Kidney (tissue), 14 donors: ENCODE results near the gene ACBD5. TPM values are rescaled to one million over a fixed set of nuclear protein-coding genes. Genes with fewer than 3 reads are reported as not detected.

ENCODE experiments used
- DNase-seq, 5 donors: peaks; one replicate each; pipeline ENCODE4 v3.0.0-alpha.2; 2013 to 2020
- FAIRE-seq: peaks from 2 replicates; lab custom pipeline; 2012; peaks lifted over from hg19 to GRCh38; lab: Jason Lieb, UNC
- H3K27ac ChIP-seq, 2 donors: one replicate each; pipeline ENCODE4 v1.7.0; 2013; ENCODE audit warnings: low read depth in 2 of 2, low read length in 2 of 2, inconsistent platforms in 1 of 2
- H3K27me3 ChIP-seq: one replicate; pipeline ENCODE4 v1.7.1; 2013; ENCODE audit warnings: low read length, inconsistent platforms; ENCODE audit not compliant: control insufficient read depth, insufficient read depth
- H3K36me3 ChIP-seq, 3 donors: one replicate each; pipeline versions ENCODE4 v1.7.0 to v1.7.1; 2013; ENCODE audit warnings: low read length in 3 of 3, control low read depth in 1 of 3, inconsistent platforms in 1 of 3; ENCODE audit not compliant: insufficient read depth in 3 of 3, control insufficient read depth in 2 of 3
- H3K4me1 ChIP-seq, 3 donors: one replicate each; pipeline versions ENCODE4 v1.7.0 to v1.7.1; 2013; ENCODE audit warnings: low read length in 3 of 3, inconsistent platforms in 1 of 3, low read depth in 1 of 3; ENCODE audit not compliant: control insufficient read depth in 2 of 3, insufficient read depth in 2 of 3
- H3K4me3 ChIP-seq, 3 donors: one replicate each; pipeline versions ENCODE4 v1.7.0 to v1.8.1; 2013; ENCODE audit warnings: low read length in 3 of 3, control low read depth in 1 of 3, inconsistent platforms in 1 of 3
- H3K9ac ChIP-seq, 3 donors: one replicate each; pipeline versions ENCODE4 v1.7.0 to v1.7.1; 2013; ENCODE audit warnings: low read length in 3 of 3, control low read depth in 1 of 3, inconsistent platforms in 1 of 3
- H3K9me3 ChIP-seq, 3 donors: one replicate each; pipeline versions ENCODE4 v1.7.0 to v1.7.1; 2013; ENCODE audit warnings: low read length in 3 of 3, control low read depth in 1 of 3, inconsistent platforms in 1 of 3; ENCODE audit not compliant: control insufficient read depth in 2 of 3, insufficient read depth in 1 of 3
- CTCF ChIP-seq: IDR thresholded peaks from 3 replicates; pipeline ENCODE4 v1.5.1; 2012; ENCODE audit warnings: mild to moderate bottlenecking, moderate library complexity, borderline replicate concordance; ENCODE audit not compliant: insufficient read depth; ENCODE audit errors: extremely low read depth
- intact Hi-C: fragments of 100-400 bp; cut with DNase I; formaldehyde crosslinking; loops from one replicate; pipeline ENCODE4 v1.11.1; 2022
- polyA plus RNA-seq: library from polyadenylated mRNA; stranded (reverse); fragments of 350-450 nt; fragmentation: Illumina TruSeq; extraction: RNeasy Lipid Tissue Mini Kit (QIAGEN cat#74804); gene quantifications from one replicate; pipeline ENCODE4 v1.2.3, GENCODE V29; 2014; ENCODE audit warnings: low read depth, low replicate concordance; ENCODE audit not compliant: insufficient read depth
- total RNA-seq: library from RNA; stranded (reverse); fragmentation: NEBNext Ultra II Directional; extraction: Animal tissue kit (Norgen Biotek cat#: 25700); gene quantifications from one replicate; pipeline ENCODE4 v1.2.1, GENCODE V29; 2021
- donor health status: control.
- donor health status: control.
- donor health status: control.
- donor health status: control.
- donor health status: control.
- donor health status: DM: yes; HTN: yes; CAD: no.
- donor health status: Normal renal cell carcinoma (clear cell type).

Gene ACBD5
- total and polyA plus RNA-seq, 2 donors from 2014 or later, result 22.5 to 32.6 TPM

DNA sequence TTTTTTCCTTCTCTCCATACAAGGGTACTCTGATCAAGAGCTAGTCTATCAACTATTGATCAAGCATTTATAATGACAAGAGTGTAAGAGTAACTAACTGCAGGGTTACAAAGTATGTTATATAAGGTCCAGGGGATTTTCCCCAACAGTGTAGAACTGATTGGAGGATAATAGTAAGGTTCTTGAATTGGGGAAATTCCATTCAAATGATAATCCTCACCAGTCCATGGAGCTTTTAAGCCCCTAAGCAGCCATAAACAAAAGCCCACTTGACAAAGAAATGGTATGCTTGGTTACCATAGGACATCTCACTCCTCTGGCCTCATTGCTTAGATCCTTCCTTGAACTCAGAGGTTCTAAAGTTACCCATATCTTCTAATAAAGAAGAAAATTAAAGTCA is 94.7 kb downstream of the ACBD5 start:
- intact Hi-C loops, result no loop called here
- FAIRE-seq (no peak), DNase-seq (no peak)
- no peak overlapping the region for H3K9ac ChIP-seq
- H3K4me1 ChIP-seq, result no peaks in the 10 kb centered on the region
- H3K4me3 ChIP-seq, result no peak overlapping the region
- H3K9me3 ChIP-seq, result no peaks in the 10 kb centered on the region
- no peak for TF ChIP-seq CTCF
- peaks cover 8 to 35% (median 15%) of the 10 kb centered on the region in 3 donors for H3K36me3 ChIP-seq
- H3K27ac ChIP-seq, result no peak overlapping the region
- H3K27me3 ChIP-seq, result no peaks in the 10 kb centered on the region

Other genes with a start within 250 kb of the ACBD5 start
- gene ANKRD26, start 140.3 kb downstream of the ACBD5 start, total RNA-seq, result 9.3 TPM
- 1.9 TPM for gene ANKRD26, start 140.3 kb downstream of the ACBD5 start, polyA plus RNA-seq
- gene YME1L1, start 86.4 kb downstream of the ACBD5 start, total RNA-seq, result 88.5 TPM
- gene YME1L1, start 86.4 kb downstream of the ACBD5 start, polyA plus RNA-seq, result 36.0 TPM
- 10.3 TPM for gene MASTL, start 85.4 kb downstream of the ACBD5 start, total RNA-seq
- 2.6 TPM for gene MASTL, start 85.4 kb downstream of the ACBD5 start, polyA plus RNA-seq